Osteocyte (in vitro differentiated cells): ENCODE measurements around the gene GPR18. TPM values are rescaled to one million over a fixed set of nuclear protein-coding genes. Genes with fewer than 3 reads are reported as not detected.
"Not testable (repeated sequence)": the region's sequence is repeated elsewhere in the genome, so short reads cannot be mapped to it uniquely, and the experiment has no call there.

ENCODE experiments used
- DNase-seq: peaks from one replicate; pipeline ENCODE4 v3.0.0; 2021; ENCODE audit warnings: mixed read lengths; ENCODE audit not compliant: unreplicated experiment; ENCODE audit errors: extremely low spot score
- H3K27ac Mint-ChIP-seq: one replicate; pipeline ENCODE4 v1.8.0; 2021; ENCODE audit warnings: mild to moderate bottlenecking, mixed read lengths; ENCODE audit not compliant: unreplicated experiment
- H3K27me3 Mint-ChIP-seq: one replicate; pipeline ENCODE4 v1.8.0; 2021; ENCODE audit warnings: mixed read lengths; ENCODE audit not compliant: unreplicated experiment
- H3K36me3 Mint-ChIP-seq: one replicate; pipeline ENCODE4 v1.8.0; 2021; ENCODE audit warnings: mixed read lengths; ENCODE audit not compliant: unreplicated experiment
- H3K4me1 Mint-ChIP-seq: one replicate; pipeline ENCODE4 v1.8.0; 2021; ENCODE audit warnings: mixed read lengths; ENCODE audit not compliant: unreplicated experiment
- H3K4me3 Mint-ChIP-seq: one replicate; pipeline ENCODE4 v1.8.0; 2021; ENCODE audit warnings: mild to moderate bottlenecking, moderate library complexity, mixed read lengths; ENCODE audit not compliant: unreplicated experiment
- H3K9me3 Mint-ChIP-seq: one replicate; pipeline ENCODE4 v1.8.0; 2021; ENCODE audit warnings: mixed read lengths; ENCODE audit not compliant: unreplicated experiment
- CTCF ChIP-seq: fragments of 200-600 bp; sonication (generic); IDR thresholded peaks from 2 replicates; pipeline ENCODE4 v1.5.0; 2021; ENCODE audit warnings: antibody characterized with exemption, mild to moderate bottlenecking, moderate library complexity
- total RNA-seq: library from RNA; stranded (reverse); gene quantifications from 2 replicates; pipeline ENCODE4 v1.2.1, GENCODE V29; 2021

Gene GPR18
- total RNA-seq, 1 donor from 2014 or later = not detected

- Mint-ChIP-seq H3K36me3 (no peaks in the 10 kb centered on the region), H3K27ac (no peak overlapping the region), H3K27me3 (no peaks in the 10 kb centered on the region), H3K4me3 (no peak overlapping the region), H3K9me3 (no peaks in the 10 kb centered on the region), H3K4me1 (peaks cover 20% of the 10 kb centered on the region)
- no peak for TF ChIP-seq CTCF
- DNase-seq = no peak
These were observed 26.5 kb downstream of the GPR18 start for GRCh38 chr13:99231721-99232120.

GRCh38 chr13:99230991-99231390 is 27.2 kb downstream of the GPR18 start:
- Mint-ChIP-seq H3K27me3 (no peaks in the 10 kb centered on the region), H3K9me3 (no peaks in the 10 kb centered on the region)
- TF ChIP-seq CTCF = no peak

GRCh38 chr13:99230588-99230987 is 27.6 kb downstream of the GPR18 start:
- not testable (repeated sequence) for DNase-seq

More at GRCh38 chr13:99230991-99231390, 27.2 kb downstream of the GPR18 start:
- Mint-ChIP-seq H3K36me3 (no peaks in the 10 kb centered on the region), H3K27ac (no peak overlapping the region), H3K4me1 (peaks cover 20% of the 10 kb centered on the region), H3K4me3 (no peak overlapping the region)
- DNase-seq = no peak

GRCh38 chr13:99228737-99229691 is 29.2 kb downstream of the GPR18 start:
- H3K4me3 Mint-ChIP-seq = peak overlapping the region; percentile 34

More at GRCh38 chr13:99230588-99230987, 27.6 kb downstream of the GPR18 start:
- H3K4me1 Mint-ChIP-seq = peaks cover 20% of the 10 kb centered on the region
- not testable (repeated sequence) for H3K36me3 Mint-ChIP-seq, H3K27me3 Mint-ChIP-seq, H3K9me3 Mint-ChIP-seq, H3K4me3 Mint-ChIP-seq, H3K27ac Mint-ChIP-seq

GRCh38 chr13:99227909-99228688 is 30.1 kb downstream of the GPR18 start:
- Mint-ChIP-seq H3K9me3 (peaks cover 7% of the 10 kb centered on the region), H3K27ac (peak overlapping the region; percentile 78), H3K27me3 (no peaks in the 10 kb centered on the region), H3K4me1 (peaks cover 20% of the 10 kb centered on the region), H3K4me3 (peak overlapping the region; percentile 10), H3K36me3 (peaks cover 5% of the 10 kb centered on the region)
- DNase-seq = no peak
- TF ChIP-seq CTCF = no peak

More at GRCh38 chr13:99228737-99229691, 29.2 kb downstream of the GPR18 start:
- H3K36me3 Mint-ChIP-seq = no peaks in the 10 kb centered on the region
- no peaks in the 10 kb centered on the region for H3K27me3 Mint-ChIP-seq
- no peak for TF ChIP-seq CTCF
- no peaks in the 10 kb centered on the region for H3K9me3 Mint-ChIP-seq
- DNase-seq = no peak
- peak overlapping the region; percentile 78 for H3K27ac Mint-ChIP-seq
- peaks cover 20% of the 10 kb centered on the region for H3K4me1 Mint-ChIP-seq
